HCT116 (cell line): ENCODE results near the gene SCN1A. TPM values are rescaled to one million over a fixed set of nuclear protein-coding genes. Genes with fewer than 3 reads are reported as not detected.

Source experiments
- ATAC-seq: fragments of 200-7000 bp; cut with Tn5 transposase; 2 replicates; pipeline ENCODE4 v1.9.1; 2020; ENCODE audit warnings: mild to moderate bottlenecking, moderate library complexity
- BruUV-seq: library from RNA; stranded (reverse); fragments of 400-500 nt; replicated peaks from 2 replicates; lab custom pipeline; 2021; lab: Mats Ljungman, UMichigan
- CTCF ChIA-PET: fragments of 300-600 bp; sonication (Branson Sonifier 250); formaldehyde crosslinking; loops from one replicate; lab custom pipeline; 2021; ENCODE audit warnings: antibody characterized with exemption; lab: Charles Lee
- POLR2A ChIA-PET: fragments of 300-600, 350-600 bp; sonication (Branson Sonifier 250); formaldehyde crosslinking; loops from one replicate; lab custom pipeline; 2021; ENCODE audit warnings: antibody characterized with exemption; lab: Charles Lee
- RAD21 ChIA-PET, 2 experiments: fragments of 300-600 bp; sonication (Branson Sonifier 250); formaldehyde crosslinking; loops; one replicate each; lab custom pipeline; 2023; ENCODE audit warnings: low total read pairs in 2 of 2; ENCODE audit not compliant: uncharacterized antibody in 2 of 2, unreplicated experiment in 2 of 2, low non-redundant PET in 1 of 2; lab: Charles Lee
- DNase-seq: peaks from one replicate; pipeline ENCODE4 v3.0.0-alpha.2; 2010; ENCODE audit warnings: low read depth, low spot score
- H2AFZ ChIP-seq: fragments of 200-600 bp; shearing (Covaris generic), sonication (generic); 2 replicates; pipeline ENCODE4 v1.6.1; 2017; ENCODE audit warnings: low read depth, mixed run types, mixed read lengths, antibody characterized with exemption, low read length; ENCODE audit not compliant: poor library complexity, severe bottlenecking
- H3K27ac ChIP-seq: 2 replicates; pipeline ENCODE4 v1.5.1; 2012; ENCODE audit warnings: low read depth, low read length
- H3K27me3 ChIP-seq: fragments of 200-600 bp; sonication (generic); 2 replicates; pipeline ENCODE4 v1.6.1; 2016; ENCODE audit warnings: mixed run types, low read length, mixed read lengths; ENCODE audit not compliant: insufficient read depth
- H3K36me3 ChIP-seq, 2 experiments: fragments of 200-500 bp in 1 of 2; fragments of 200-600 bp in 1 of 2; sonication (Bioruptor generic) in 1 of 2; sonication (generic) in 1 of 2; 2 replicates each; pipeline versions ENCODE4 v1.5.1 to v1.6.1; 2014 to 2016; ENCODE audit warnings: low read length in 2 of 2, inconsistent platforms in 1 of 2, mixed read lengths in 1 of 2, mixed run types in 1 of 2; ENCODE audit not compliant: insufficient read depth in 2 of 2, control insufficient read depth in 1 of 2
- H3K4me1 ChIP-seq, 2 experiments: fragments of 200-600 bp in 1 of 2; sonication (generic) in 1 of 2; 2 replicates each; pipeline versions ENCODE4 v1.5.1 to v1.6.1; 2012 to 2017; ENCODE audit warnings: low read length in 2 of 2, inconsistent platforms in 1 of 2, mild to moderate bottlenecking in 1 of 2, mixed read lengths in 1 of 2, mixed run types in 1 of 2, moderate library complexity in 1 of 2; ENCODE audit not compliant: insufficient read depth in 2 of 2, control insufficient read depth in 1 of 2
- H3K4me2 ChIP-seq: fragments of 200-600 bp; sonication (generic); 2 replicates; pipeline ENCODE4 v1.6.1; 2017; ENCODE audit warnings: mixed run types, low read length, mixed read lengths
- H3K4me3 ChIP-seq, 2 experiments: fragments of 200-600 bp in 1 of 2; sonication (generic) in 1 of 2; replicated peaks in 1 of 2; 2 replicates each; pipeline ENCODE4 v1.5.1; 2011 to 2016; ENCODE audit warnings: low read length in 2 of 2, control low read depth in 1 of 2, low read depth in 1 of 2, mild to moderate bottlenecking in 1 of 2, mixed read lengths in 1 of 2, mixed run types in 1 of 2
- H3K79me2 ChIP-seq: fragments of 200-600 bp; sonication (generic); 2 replicates; pipeline ENCODE4 v1.6.1; 2017; ENCODE audit warnings: mild to moderate bottlenecking, mixed run types, low read length, moderate library complexity, mixed read lengths; ENCODE audit not compliant: insufficient read depth
- H3K9ac ChIP-seq: fragments of 200-600 bp; sonication (generic); 2 replicates; pipeline ENCODE4 v1.6.1; 2016; ENCODE audit warnings: low read length, mixed read lengths
- H3K9me2 ChIP-seq: fragments of 200-600 bp; sonication (generic), shearing (Covaris generic); 2 replicates; pipeline ENCODE4 v1.6.1; 2017; ENCODE audit warnings: mixed run types, mild to moderate bottlenecking, moderate library complexity; ENCODE audit not compliant: insufficient read depth
- H3K9me3 ChIP-seq, 2 experiments: fragments of 200-500 bp in 1 of 2; fragments of 200-600 bp in 1 of 2; sonication (Bioruptor generic) in 1 of 2; sonication (generic) in 1 of 2; 2 replicates each; pipeline ENCODE4 v1.6.1; 2014 to 2017; ENCODE audit warnings: low read length in 2 of 2, mixed read lengths in 2 of 2, inconsistent platforms in 1 of 2, low read depth in 1 of 2, mild to moderate bottlenecking in 1 of 2, mixed run types in 1 of 2, moderate library complexity in 1 of 2; ENCODE audit not compliant: control insufficient read depth in 1 of 2, insufficient read depth in 1 of 2
- H4K20me1 ChIP-seq: fragments of 200-600 bp; sonication (generic), shearing (Covaris generic); 2 replicates; pipeline ENCODE4 v1.6.1; 2017; ENCODE audit warnings: mixed run types, mild to moderate bottlenecking, moderate library complexity; ENCODE audit not compliant: insufficient read depth
- CEBPB ChIP-seq: IDR thresholded peaks from 2 replicates; pipeline ENCODE4 v1.6.1; 2012; ENCODE audit warnings: low read depth
- EGR1 ChIP-seq: IDR thresholded peaks from 2 replicates; pipeline ENCODE4 v1.6.1; 2012; ENCODE audit warnings: low read depth
- RAD21 ChIP-seq: IDR thresholded peaks from 2 replicates; pipeline ENCODE4 v1.6.1; 2012; ENCODE audit warnings: low read depth, mild to moderate bottlenecking
- intact Hi-C: fragments of 100-400 bp; cut with micrococcal nuclease; formaldehyde crosslinking; loops from 2 replicates; pipeline ENCODE4 v1.10.0; 2022
- total RNA-seq: library from RNA; stranded (reverse); gene quantifications from one replicate; pipeline ENCODE4 v1.2.1, GENCODE V29; 2021; ENCODE audit not compliant: unreplicated experiment
- TF ChIP-seq, protein P1 (sequence below): IDR thresholded peaks from 2 replicates; pipeline ENCODE4 v1.6.1; 2012; ENCODE audit warnings: low read depth
- TF ChIP-seq, protein P2 (sequence below), 3 experiments: fragments of 200-600 bp in 1 of 3; sonication (generic) in 1 of 3; IDR thresholded peaks in 2 of 3; conservative IDR thresholded peaks in 1 of 3; 2 replicates each; pipeline ENCODE4 v1.5.1; 2012 to 2017; ENCODE audit warnings: low read depth in 2 of 3, low read length in 2 of 3, antibody characterized with exemption in 1 of 3, borderline replicate concordance in 1 of 3, control low read depth in 1 of 3, mild to moderate bottlenecking in 1 of 3, mixed read lengths in 1 of 3, mixed run types in 1 of 3, moderate library complexity in 1 of 3; ENCODE audit not compliant: insufficient read depth in 1 of 3

SCN1A gene
- total RNA-seq, 1 experiment from 2014 or later: not detected

DNA sequence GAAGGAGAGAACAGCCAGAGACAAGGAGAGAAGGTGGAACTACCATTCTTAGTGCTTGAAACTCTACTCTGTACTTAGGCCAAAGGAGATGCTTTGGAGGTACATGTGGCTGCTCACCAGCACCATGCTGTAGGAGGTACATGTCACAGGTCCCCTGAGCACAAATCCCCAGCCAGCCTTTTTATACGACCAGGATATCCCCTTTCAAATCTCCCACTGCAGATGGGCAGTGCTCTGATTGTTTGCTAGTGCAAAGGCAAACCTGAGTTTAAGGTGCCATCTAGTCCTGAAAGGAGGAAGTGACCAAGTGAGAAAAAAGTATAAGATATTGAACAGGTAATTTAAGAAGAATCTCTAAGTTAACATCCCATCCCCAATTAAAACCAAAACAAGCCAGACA lies 157.2 kb downstream of the SCN1A start:
- Histone ChIP-seq H4K20me1 (no peaks in the 10 kb centered on the region), H3K9me3 (no peaks in the 10 kb centered on the region), H3K27me3 (peaks cover 18% of the 10 kb centered on the region; the same call in 1 of the 2 replicates), H3K79me2 (no peaks in the 10 kb centered on the region), H3K9ac (no peak overlapping the region), H3K4me3 (no peak overlapping the region), H3K4me2 (no peak overlapping the region), H3K4me1 (no peaks in the 10 kb centered on the region), H3K9me2 (no peaks in the 10 kb centered on the region), H3K27ac (no peak overlapping the region), H3K36me3 (no peaks in the 10 kb centered on the region), H2AFZ (no peak overlapping the region)
- no peak for ATAC-seq
- ChIA-PET POLR2A (no interaction called here), RAD21 (no interaction called here), CTCF (no interaction called here)
- no peak for DNase-seq
- no TSS peak for BruUV-seq
- intact Hi-C loops: no loop called here
- TF ChIP-seq, protein P1, sequence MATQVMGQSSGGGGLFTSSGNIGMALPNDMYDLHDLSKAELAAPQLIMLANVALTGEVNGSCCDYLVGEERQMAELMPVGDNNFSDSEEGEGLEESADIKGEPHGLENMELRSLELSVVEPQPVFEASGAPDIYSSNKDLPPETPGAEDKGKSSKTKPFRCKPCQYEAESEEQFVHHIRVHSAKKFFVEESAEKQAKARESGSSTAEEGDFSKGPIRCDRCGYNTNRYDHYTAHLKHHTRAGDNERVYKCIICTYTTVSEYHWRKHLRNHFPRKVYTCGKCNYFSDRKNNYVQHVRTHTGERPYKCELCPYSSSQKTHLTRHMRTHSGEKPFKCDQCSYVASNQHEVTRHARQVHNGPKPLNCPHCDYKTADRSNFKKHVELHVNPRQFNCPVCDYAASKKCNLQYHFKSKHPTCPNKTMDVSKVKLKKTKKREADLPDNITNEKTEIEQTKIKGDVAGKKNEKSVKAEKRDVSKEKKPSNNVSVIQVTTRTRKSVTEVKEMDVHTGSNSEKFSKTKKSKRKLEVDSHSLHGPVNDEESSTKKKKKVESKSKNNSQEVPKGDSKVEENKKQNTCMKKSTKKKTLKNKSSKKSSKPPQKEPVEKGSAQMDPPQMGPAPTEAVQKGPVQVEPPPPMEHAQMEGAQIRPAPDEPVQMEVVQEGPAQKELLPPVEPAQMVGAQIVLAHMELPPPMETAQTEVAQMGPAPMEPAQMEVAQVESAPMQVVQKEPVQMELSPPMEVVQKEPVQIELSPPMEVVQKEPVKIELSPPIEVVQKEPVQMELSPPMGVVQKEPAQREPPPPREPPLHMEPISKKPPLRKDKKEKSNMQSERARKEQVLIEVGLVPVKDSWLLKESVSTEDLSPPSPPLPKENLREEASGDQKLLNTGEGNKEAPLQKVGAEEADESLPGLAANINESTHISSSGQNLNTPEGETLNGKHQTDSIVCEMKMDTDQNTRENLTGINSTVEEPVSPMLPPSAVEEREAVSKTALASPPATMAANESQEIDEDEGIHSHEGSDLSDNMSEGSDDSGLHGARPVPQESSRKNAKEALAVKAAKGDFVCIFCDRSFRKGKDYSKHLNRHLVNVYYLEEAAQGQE: no peak
- TF ChIP-seq RAD21 (peak; percentile 36; the same call in 1 of the 2 replicates), EGR1 (no peak), CEBPB (no peak)
- TF ChIP-seq, protein P2, sequence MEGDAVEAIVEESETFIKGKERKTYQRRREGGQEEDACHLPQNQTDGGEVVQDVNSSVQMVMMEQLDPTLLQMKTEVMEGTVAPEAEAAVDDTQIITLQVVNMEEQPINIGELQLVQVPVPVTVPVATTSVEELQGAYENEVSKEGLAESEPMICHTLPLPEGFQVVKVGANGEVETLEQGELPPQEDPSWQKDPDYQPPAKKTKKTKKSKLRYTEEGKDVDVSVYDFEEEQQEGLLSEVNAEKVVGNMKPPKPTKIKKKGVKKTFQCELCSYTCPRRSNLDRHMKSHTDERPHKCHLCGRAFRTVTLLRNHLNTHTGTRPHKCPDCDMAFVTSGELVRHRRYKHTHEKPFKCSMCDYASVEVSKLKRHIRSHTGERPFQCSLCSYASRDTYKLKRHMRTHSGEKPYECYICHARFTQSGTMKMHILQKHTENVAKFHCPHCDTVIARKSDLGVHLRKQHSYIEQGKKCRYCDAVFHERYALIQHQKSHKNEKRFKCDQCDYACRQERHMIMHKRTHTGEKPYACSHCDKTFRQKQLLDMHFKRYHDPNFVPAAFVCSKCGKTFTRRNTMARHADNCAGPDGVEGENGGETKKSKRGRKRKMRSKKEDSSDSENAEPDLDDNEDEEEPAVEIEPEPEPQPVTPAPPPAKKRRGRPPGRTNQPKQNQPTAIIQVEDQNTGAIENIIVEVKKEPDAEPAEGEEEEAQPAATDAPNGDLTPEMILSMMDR (IDR thresholded peaks at IDR 0.05 in 2 of 3, conservative IDR thresholded peaks at IDR 0.05 in 1 of 3; ENCODE audit: borderline replicate concordance in 1 of 3, insufficient read depth in 1 of 3, low read depth in 2 of 3, low read length in 2 of 3): no peak
